ENCODE results near the gene KIFC3.
"Not testable (repeated sequence)": the region's sequence is repeated elsewhere in the genome, so short reads cannot be mapped to it uniquely, and the experiment has no call there.

The KIFC3 gene

GRCh38 chr16:57721356-57722209, 80.7 kb downstream of the KIFC3 start:
- DNase-seq (ENCODE audit: low spot score), result no peak

DNA sequence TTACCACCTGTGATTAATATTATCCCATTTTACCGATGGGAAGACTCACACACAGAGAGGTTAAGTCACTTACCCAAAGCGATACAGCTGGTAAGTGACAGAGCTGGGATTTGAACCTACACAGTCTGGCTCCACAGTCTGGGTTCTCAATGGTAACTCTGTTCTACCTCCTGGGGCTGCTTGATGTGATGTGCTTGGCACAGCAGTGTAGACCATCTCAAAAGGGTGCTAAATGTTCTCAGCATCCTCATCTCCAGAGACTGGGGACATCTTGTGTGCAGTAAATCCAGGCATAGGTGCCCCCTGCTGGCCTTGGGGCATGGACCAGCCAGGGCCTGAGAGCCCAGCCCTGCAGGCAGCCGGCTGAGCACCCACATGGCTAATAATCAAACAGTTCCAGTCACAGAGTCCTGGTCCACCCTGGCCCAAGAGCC, 82.1 kb downstream of the KIFC3 start:
- DNase-seq (ENCODE audit: low spot score), result no peak

DNA sequence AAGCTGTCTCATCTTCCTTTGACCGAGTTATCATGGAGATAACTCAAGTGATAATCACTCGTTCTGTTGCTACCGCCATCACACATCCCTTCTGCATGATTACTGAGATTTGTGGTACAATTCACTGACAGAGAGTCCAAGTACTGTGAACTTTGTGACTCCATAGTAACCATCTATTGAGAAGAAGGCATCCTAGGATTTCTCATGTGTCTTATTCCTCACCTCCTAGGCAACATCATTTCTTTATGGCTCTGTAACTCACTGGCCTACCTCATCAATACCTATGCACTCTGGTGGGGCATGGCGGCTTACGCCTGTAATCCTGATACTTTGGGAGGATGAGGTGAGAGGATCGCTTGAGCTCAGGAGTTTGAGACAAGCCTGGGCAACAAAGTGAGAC, 88.2 kb downstream of the KIFC3 start:
- no peak for DNase-seq (ENCODE audit: low spot score)

DNA sequence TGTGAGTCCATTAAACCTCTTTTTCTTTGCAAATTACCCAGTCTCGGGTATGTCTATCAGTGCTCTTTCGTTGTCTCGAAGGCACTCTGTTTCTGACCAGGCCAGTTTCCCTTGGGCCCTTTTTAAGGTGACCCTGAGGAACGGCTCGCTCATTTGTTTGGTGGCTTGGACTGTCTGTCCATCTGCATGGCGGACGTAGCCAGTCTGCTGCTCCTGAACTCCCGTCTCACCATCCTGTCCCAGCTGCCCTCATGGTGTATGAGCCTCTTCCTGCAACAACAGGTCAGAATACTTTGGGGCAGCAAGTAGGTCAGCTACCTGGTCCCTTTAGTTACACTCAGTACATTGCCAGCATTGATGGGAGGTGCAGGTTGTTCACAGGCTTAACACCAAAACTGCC, 88.7 kb downstream of the KIFC3 start:
- no peak for DNase-seq (ENCODE audit: low spot score)

GRCh38 chr16:57712569-57712968, 89.7 kb downstream of the KIFC3 start:
- DNase-seq (ENCODE audit: low spot score), result not testable (repeated sequence)

- no peak for DNase-seq (ENCODE audit: low spot score)
Measured at GRCh38 chr16:57711993-57712392, 90.3 kb downstream of the KIFC3 start.

- DNase-seq (ENCODE audit: low spot score), result no peak
Measured at GRCh38 chr16:57711346-57711745, 90.9 kb downstream of the KIFC3 start.

DNA sequence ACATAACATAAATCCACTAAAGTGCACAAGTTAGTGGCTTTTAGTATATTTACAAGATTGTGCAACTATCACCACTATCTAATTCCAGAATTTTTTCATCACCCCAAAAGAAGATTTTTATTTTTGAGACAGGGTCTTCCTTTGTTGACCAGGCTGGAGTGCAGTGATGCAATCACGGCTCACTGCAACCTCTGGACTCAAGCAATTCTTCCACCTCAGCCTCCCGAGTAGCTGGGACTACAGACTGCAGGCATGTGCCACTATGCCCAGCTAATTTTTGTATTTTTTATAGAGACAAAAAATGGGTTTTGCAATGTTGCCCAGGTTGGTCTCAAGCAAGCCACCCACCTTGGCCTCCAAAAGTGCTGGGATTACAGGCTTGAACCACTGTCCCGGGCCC, 92.6 kb downstream of the KIFC3 start:
- no peak for DNase-seq (ENCODE audit: low spot score)
